CD4-positive, alpha-beta T cell (primary cell): Measurements from ENCODE around the gene LRAT. TPM values are rescaled to one million over a fixed set of nuclear protein-coding genes. Genes with fewer than 3 reads are reported as not detected.

ENCODE experiments used
- ATAC-seq: fragments of 200-7000 bp; cut with Tn5 transposase; one replicate; pipeline ENCODE4 v1.10.0; 2022; ENCODE audit warnings: mild to moderate bottlenecking; ENCODE audit not compliant: poor library complexity
- CTCF ChIA-PET: fragments of 350-600 bp; sonication (Branson Sonifier 250); formaldehyde crosslinking; loops from one replicate; lab custom pipeline; 2021; ENCODE audit warnings: antibody characterized with exemption, inconsistent platforms; lab: Charles Lee
- POLR2A ChIA-PET: fragments of 350-600 bp; sonication (Branson Sonifier 250); formaldehyde crosslinking; loops from one replicate; lab custom pipeline; 2021; ENCODE audit warnings: antibody characterized with exemption, inconsistent platforms; lab: Charles Lee
- DNase-seq, 14 experiments: peaks; one replicate each; pipeline ENCODE4 v3.0.0-alpha.2; 2013 to 2020; ENCODE audit warnings: mixed read lengths in 2 of 14
- H3K27ac ChIP-seq, 2 donors: one replicate each; pipeline versions ENCODE4 v1.5.1 to v1.7.0; 2013; ENCODE audit warnings: low read length in 2 of 2, low read depth in 1 of 2, mild to moderate bottlenecking in 1 of 2
- H3K27me3 ChIP-seq, 2 experiments: 1 replicate in 1 of 2; 2 replicates in 1 of 2; pipeline versions ENCODE4 v1.6.1 to v1.7.0; 2013; ENCODE audit warnings: low read length in 2 of 2, control low read depth in 1 of 2, mild to moderate bottlenecking in 1 of 2, moderate library complexity in 1 of 2; ENCODE audit not compliant: insufficient read depth in 2 of 2, control insufficient read depth in 1 of 2
- H3K36me3 ChIP-seq: one replicate; pipeline ENCODE4 v1.6.1; 2013; ENCODE audit warnings: low read length, control low read depth; ENCODE audit not compliant: insufficient read depth
- H3K4me1 ChIP-seq: one replicate; pipeline ENCODE4 v1.6.1; 2013; ENCODE audit warnings: low read length, control low read depth; ENCODE audit not compliant: insufficient read depth
- H3K4me3 ChIP-seq: one replicate; pipeline ENCODE4 v1.5.1; 2013; ENCODE audit warnings: mild to moderate bottlenecking, low read length, moderate library complexity
- H3K9me3 ChIP-seq, 2 experiments: 1 replicate in 1 of 2; 2 replicates in 1 of 2; pipeline versions ENCODE4 v1.6.1 to v1.7.0; 2013; ENCODE audit warnings: low read length in 2 of 2, mild to moderate bottlenecking in 2 of 2, control low read depth in 1 of 2, moderate library complexity in 1 of 2; ENCODE audit not compliant: control insufficient read depth in 1 of 2, insufficient read depth in 1 of 2
- H3K27ac Mint-ChIP-seq: one replicate; pipeline ENCODE4 v1.8.0; 2020; ENCODE audit warnings: mixed read lengths
- H3K27me3 Mint-ChIP-seq: one replicate; pipeline ENCODE4 v1.8.0; 2021; ENCODE audit warnings: mixed read lengths
- H3K36me3 Mint-ChIP-seq: one replicate; pipeline ENCODE4 v1.8.0; 2021; ENCODE audit warnings: low read depth, mixed read lengths
- H3K4me1 Mint-ChIP-seq: one replicate; pipeline ENCODE4 v1.8.0; 2021; ENCODE audit warnings: low read depth, mixed read lengths
- H3K4me3 Mint-ChIP-seq: one replicate; pipeline ENCODE4 v1.8.0; 2020; ENCODE audit warnings: mild to moderate bottlenecking, mixed read lengths
- H3K9me3 Mint-ChIP-seq: one replicate; pipeline ENCODE4 v1.8.0; 2020; ENCODE audit warnings: mixed read lengths
- CTCF ChIP-seq: fragments of 200-600 bp; IDR thresholded peaks from one replicate; pipeline ENCODE4 v1.8.0; 2022; ENCODE audit warnings: antibody characterized with exemption, mild to moderate bottlenecking
- intact Hi-C, 2 experiments: fragments of 100-400 bp; cut with DNase I in 1 of 2; cut with micrococcal nuclease in 1 of 2; formaldehyde crosslinking; loops; one replicate each; pipeline versions ENCODE4 v1.15.1 to v1.9.0; 2023 to 2025; cut with DNase I, micrococcal nuclease
- total RNA-seq, 174 experiments: library from RNA in 2 of 174; stranded (reverse) in 2 of 174; gene quantifications; one replicate each; pipeline ENCODE4 v1.2.3 and lab custom pipeline; 2021 to 2026

The LRAT gene
- total RNA-seq, 2 experiments from 2014 or later: not detected

- H3K4me3 ChIP-seq: no peak overlapping the region
- TF ChIP-seq CTCF: no peak
- DNase-seq (no peak), ATAC-seq (no peak)
- H3K27me3 ChIP-seq: peaks cover 0 to 3% of the 10 kb centered on the region in 2 experiments
- Mint-ChIP-seq H3K27me3 (peaks cover 14% of the 10 kb centered on the region), H3K36me3 (no peaks in the 10 kb centered on the region), H3K9me3 (no peaks in the 10 kb centered on the region), H3K27ac (no peak overlapping the region), H3K4me1 (no peaks in the 10 kb centered on the region), H3K4me3 (no peak overlapping the region)
- no peak overlapping the region for H3K27ac ChIP-seq
- intact Hi-C loops: no loop called here
- CTCF ChIA-PET: no interaction called here
- H3K36me3 ChIP-seq: no peaks in the 10 kb centered on the region
- POLR2A ChIA-PET: no interaction called here
- H3K9me3 ChIP-seq: no peaks in the 10 kb centered on the region
- H3K4me1 ChIP-seq: no peaks in the 10 kb centered on the region
Observed at GRCh38 chr4:154711522-154711921, 32.3 kb upstream of the LRAT start.

- no peak overlapping the region for H3K4me3 ChIP-seq
- intact Hi-C loops: no loop called here
- H3K27me3 ChIP-seq: peaks cover 0 to 9% of the 10 kb centered on the region in 2 experiments
- no peaks in the 10 kb centered on the region for H3K4me1 ChIP-seq
- ATAC-seq (no peak), DNase-seq (no peak)
- POLR2A ChIA-PET: no interaction called here
- peaks cover 11% of the 10 kb centered on the region for H3K27me3 Mint-ChIP-seq
- H3K27ac Mint-ChIP-seq: no peak overlapping the region
- H3K4me1 Mint-ChIP-seq: no peaks in the 10 kb centered on the region
- H3K4me3 Mint-ChIP-seq: no peak overlapping the region
- TF ChIP-seq CTCF: no peak
- H3K36me3 ChIP-seq: no peaks in the 10 kb centered on the region
- H3K27ac ChIP-seq: no peak overlapping the region
- CTCF ChIA-PET: no interaction called here
- no peaks in the 10 kb centered on the region for H3K9me3 ChIP-seq
- H3K9me3 Mint-ChIP-seq: no peaks in the 10 kb centered on the region
- no peaks in the 10 kb centered on the region for H3K36me3 Mint-ChIP-seq
Observed at GRCh38 chr4:154714339-154715040, 29.3 kb upstream of the LRAT start.

GRCh38 chr4:154719087-154719486, 24.7 kb upstream of the LRAT start:
- POLR2A ChIA-PET: no interaction called here

More at GRCh38 chr4:154719087-154719486, 24.7 kb upstream of the LRAT start:
- Mint-ChIP-seq H3K9me3 (no peaks in the 10 kb centered on the region), H3K4me3 (no peak overlapping the region), H3K36me3 (no peaks in the 10 kb centered on the region), H3K27ac (no peak overlapping the region), H3K27me3 (peaks cover 12% of the 10 kb centered on the region), H3K4me1 (no peaks in the 10 kb centered on the region)
- CTCF ChIA-PET: interaction anchor here (0.8 kb wide), 1 partner anchor 30 kb away, joined by 4 read pairs; no protein-coding TSS in a partner anchor
- DNase-seq (no peak), ATAC-seq (no peak)
- Histone ChIP-seq H3K27me3 (peaks cover 0 to 6% of the 10 kb centered on the region in 2 experiments), H3K27ac (no peak overlapping the region), H3K4me1 (no peaks in the 10 kb centered on the region), H3K9me3 (no peaks in the 10 kb centered on the region), H3K36me3 (no peaks in the 10 kb centered on the region), H3K4me3 (no peak overlapping the region)
- intact Hi-C loops: no loop called here
- no peak for TF ChIP-seq CTCF
